ENCODE measurements around the gene NRXN3.

The NRXN3 gene

GRCh38 chr14:78346747-78347146 lies 176.6 kb downstream of the NRXN3 start:
- no peak overlapping the region for H3K9ac ChIP-seq (ENCODE audit: low read depth, low read length)

GRCh38 chr14:78355109-78355508 lies 184.9 kb downstream of the NRXN3 start:
- Histone ChIP-seq H3K4me1 (ENCODE audit: control insufficient read depth, insufficient read depth, low read length) (no peaks in the 10 kb centered on the region), H3K27ac (ENCODE audit: low read depth, low read length) (no peak overlapping the region), H3K9ac (ENCODE audit: low read depth, low read length) (no peak overlapping the region), H3K4me3 (ENCODE audit: low read depth, low read length) (no peak overlapping the region), H3K9me3 (ENCODE audit: control insufficient read depth, insufficient read depth, low read length) (no peaks in the 10 kb centered on the region), H3K27me3 (ENCODE audit: control insufficient read depth, insufficient read depth, low read length) (no peaks in the 10 kb centered on the region), H3K36me3 (ENCODE audit: control insufficient read depth, insufficient read depth, low read length) (no peaks in the 10 kb centered on the region)

More at GRCh38 chr14:78346747-78347146, 176.6 kb downstream of the NRXN3 start:
- no peaks in the 10 kb centered on the region for H3K27me3 ChIP-seq (ENCODE audit: control insufficient read depth, insufficient read depth, low read length)
- no peak overlapping the region for H3K27ac ChIP-seq (ENCODE audit: low read depth, low read length)
- no peaks in the 10 kb centered on the region for H3K9me3 ChIP-seq (ENCODE audit: control insufficient read depth, insufficient read depth, low read length)
- no peaks in the 10 kb centered on the region for H3K36me3 ChIP-seq (ENCODE audit: control insufficient read depth, insufficient read depth, low read length)
- H3K4me1 ChIP-seq (ENCODE audit: control insufficient read depth, insufficient read depth, low read length) = peaks cover 20% of the 10 kb centered on the region
- no peak overlapping the region for H3K4me3 ChIP-seq (ENCODE audit: low read depth, low read length)

- no peaks in the 10 kb centered on the region for H3K9me3 ChIP-seq (ENCODE audit: control insufficient read depth, insufficient read depth, low read length)
- no peaks in the 10 kb centered on the region for H3K4me1 ChIP-seq (ENCODE audit: control insufficient read depth, insufficient read depth, low read length)
- no peak overlapping the region for H3K9ac ChIP-seq (ENCODE audit: low read depth, low read length)
- no peaks in the 10 kb centered on the region for H3K27me3 ChIP-seq (ENCODE audit: control insufficient read depth, insufficient read depth, low read length)
- no peaks in the 10 kb centered on the region for H3K36me3 ChIP-seq (ENCODE audit: control insufficient read depth, insufficient read depth, low read length)
- no peak overlapping the region for H3K4me3 ChIP-seq (ENCODE audit: low read depth, low read length)
- H3K27ac ChIP-seq (ENCODE audit: low read depth, low read length) = no peak overlapping the region
These were observed 186.2 kb downstream of the NRXN3 start for GRCh38 chr14:78356391-78356790.

- Histone ChIP-seq H3K9me3 (ENCODE audit: control insufficient read depth, insufficient read depth, low read length) (no peaks in the 10 kb centered on the region), H3K9ac (ENCODE audit: low read depth, low read length) (no peak overlapping the region)
These were observed 188.4 kb downstream of the NRXN3 start for GRCh38 chr14:78358591-78358990.

GRCh38 chr14:78359581-78359980 lies 189.4 kb downstream of the NRXN3 start:
- no peak overlapping the region for H3K9ac ChIP-seq (ENCODE audit: low read depth, low read length)
- no peaks in the 10 kb centered on the region for H3K27me3 ChIP-seq (ENCODE audit: control insufficient read depth, insufficient read depth, low read length)
- no peaks in the 10 kb centered on the region for H3K4me1 ChIP-seq (ENCODE audit: control insufficient read depth, insufficient read depth, low read length)
- H3K9me3 ChIP-seq (ENCODE audit: control insufficient read depth, insufficient read depth, low read length) = no peaks in the 10 kb centered on the region
- no peak overlapping the region for H3K27ac ChIP-seq (ENCODE audit: low read depth, low read length)
- no peaks in the 10 kb centered on the region for H3K36me3 ChIP-seq (ENCODE audit: control insufficient read depth, insufficient read depth, low read length)
- no peak overlapping the region for H3K4me3 ChIP-seq (ENCODE audit: low read depth, low read length)

More at GRCh38 chr14:78358591-78358990, 188.4 kb downstream of the NRXN3 start:
- no peaks in the 10 kb centered on the region for H3K36me3 ChIP-seq (ENCODE audit: control insufficient read depth, insufficient read depth, low read length)
- H3K4me1 ChIP-seq (ENCODE audit: control insufficient read depth, insufficient read depth, low read length) = no peaks in the 10 kb centered on the region
- H3K27ac ChIP-seq (ENCODE audit: low read depth, low read length) = no peak overlapping the region
- H3K27me3 ChIP-seq (ENCODE audit: control insufficient read depth, insufficient read depth, low read length) = no peaks in the 10 kb centered on the region
- H3K4me3 ChIP-seq (ENCODE audit: low read depth, low read length) = no peak overlapping the region

GRCh38 chr14:78363008-78363407 lies 192.8 kb downstream of the NRXN3 start:
- Histone ChIP-seq H3K9me3 (ENCODE audit: control insufficient read depth, insufficient read depth, low read length) (peaks cover 12% of the 10 kb centered on the region; the same call in 1 of the 2 replicates), H3K36me3 (ENCODE audit: control insufficient read depth, insufficient read depth, low read length) (no peaks in the 10 kb centered on the region), H3K27ac (ENCODE audit: low read depth, low read length) (no peak overlapping the region), H3K4me1 (ENCODE audit: control insufficient read depth, insufficient read depth, low read length) (peaks cover 13% of the 10 kb centered on the region), H3K27me3 (ENCODE audit: control insufficient read depth, insufficient read depth, low read length) (no peaks in the 10 kb centered on the region), H3K9ac (ENCODE audit: low read depth, low read length) (no peak overlapping the region), H3K4me3 (ENCODE audit: low read depth, low read length) (no peak overlapping the region)

- H3K27ac ChIP-seq (ENCODE audit: low read depth, low read length) = peak overlapping the region; percentile 82
These were observed 197.2 kb downstream of the NRXN3 start for GRCh38 chr14:78367355-78367754.

GRCh38 chr14:78383060-78383459 lies 212.9 kb downstream of the NRXN3 start:
- no peaks in the 10 kb centered on the region for H3K4me1 ChIP-seq (ENCODE audit: control insufficient read depth, insufficient read depth, low read length)
- no peak overlapping the region for H3K4me3 ChIP-seq (ENCODE audit: low read depth, low read length)

More at GRCh38 chr14:78367355-78367754, 197.2 kb downstream of the NRXN3 start:
- Histone ChIP-seq H3K4me1 (ENCODE audit: control insufficient read depth, insufficient read depth, low read length) (peaks cover 16% of the 10 kb centered on the region), H3K36me3 (ENCODE audit: control insufficient read depth, insufficient read depth, low read length) (no peaks in the 10 kb centered on the region), H3K9me3 (ENCODE audit: control insufficient read depth, insufficient read depth, low read length) (peaks cover 12% of the 10 kb centered on the region; the same call in 1 of the 2 replicates), H3K9ac (ENCODE audit: low read depth, low read length) (no peak overlapping the region), H3K4me3 (ENCODE audit: low read depth, low read length) (no peak overlapping the region), H3K27me3 (ENCODE audit: control insufficient read depth, insufficient read depth, low read length) (no peaks in the 10 kb centered on the region)

GRCh38 chr14:78398216-78398615 lies 228.0 kb downstream of the NRXN3 start:
- no peak overlapping the region for H3K9ac ChIP-seq (ENCODE audit: low read depth, low read length)
- no peaks in the 10 kb centered on the region for H3K9me3 ChIP-seq (ENCODE audit: control insufficient read depth, insufficient read depth, low read length)
- H3K27me3 ChIP-seq (ENCODE audit: control insufficient read depth, insufficient read depth, low read length) = no peaks in the 10 kb centered on the region
- no peak overlapping the region for H3K27ac ChIP-seq (ENCODE audit: low read depth, low read length)
- H3K4me1 ChIP-seq (ENCODE audit: control insufficient read depth, insufficient read depth, low read length) = peaks cover 4% of the 10 kb centered on the region
- no peak overlapping the region for H3K4me3 ChIP-seq (ENCODE audit: low read depth, low read length)
- H3K36me3 ChIP-seq (ENCODE audit: control insufficient read depth, insufficient read depth, low read length) = no peaks in the 10 kb centered on the region

More at GRCh38 chr14:78383060-78383459, 212.9 kb downstream of the NRXN3 start:
- Histone ChIP-seq H3K9me3 (ENCODE audit: control insufficient read depth, insufficient read depth, low read length) (no peaks in the 10 kb centered on the region), H3K36me3 (ENCODE audit: control insufficient read depth, insufficient read depth, low read length) (no peaks in the 10 kb centered on the region), H3K27ac (ENCODE audit: low read depth, low read length) (no peak overlapping the region), H3K9ac (ENCODE audit: low read depth, low read length) (no peak overlapping the region), H3K27me3 (ENCODE audit: control insufficient read depth, insufficient read depth, low read length) (no peaks in the 10 kb centered on the region)

- no peaks in the 10 kb centered on the region for H3K27me3 ChIP-seq (ENCODE audit: control insufficient read depth, insufficient read depth, low read length)
- peaks cover 16% of the 10 kb centered on the region for H3K4me1 ChIP-seq (ENCODE audit: control insufficient read depth, insufficient read depth, low read length)
- no peak overlapping the region for H3K4me3 ChIP-seq (ENCODE audit: low read depth, low read length)
- H3K27ac ChIP-seq (ENCODE audit: low read depth, low read length) = no peak overlapping the region
- H3K9ac ChIP-seq (ENCODE audit: low read depth, low read length) = no peak overlapping the region
- no peaks in the 10 kb centered on the region for H3K9me3 ChIP-seq (ENCODE audit: control insufficient read depth, insufficient read depth, low read length)
- no peaks in the 10 kb centered on the region for H3K36me3 ChIP-seq (ENCODE audit: control insufficient read depth, insufficient read depth, low read length)
These were observed 229.2 kb downstream of the NRXN3 start for GRCh38 chr14:78399316-78399889.

GRCh38 chr14:78401866-78402265 lies 231.7 kb downstream of the NRXN3 start:
- no peaks in the 10 kb centered on the region for H3K27me3 ChIP-seq (ENCODE audit: control insufficient read depth, insufficient read depth, low read length)
- no peak overlapping the region for H3K4me3 ChIP-seq (ENCODE audit: low read depth, low read length)
- no peaks in the 10 kb centered on the region for H3K36me3 ChIP-seq (ENCODE audit: control insufficient read depth, insufficient read depth, low read length)
- no peak overlapping the region for H3K9ac ChIP-seq (ENCODE audit: low read depth, low read length)
- no peaks in the 10 kb centered on the region for H3K9me3 ChIP-seq (ENCODE audit: control insufficient read depth, insufficient read depth, low read length)
- H3K4me1 ChIP-seq (ENCODE audit: control insufficient read depth, insufficient read depth, low read length) = peaks cover 17% of the 10 kb centered on the region
- H3K27ac ChIP-seq (ENCODE audit: low read depth, low read length) = no peak overlapping the region

Measured in HUES48 (cell line).